ENCODE measurements around the gene FOXN3. TPM values are rescaled to one million over a fixed set of nuclear protein-coding genes. Genes with fewer than 3 reads are reported as not detected.
A peak's percentile ranks its signal among the peaks of the same experiment; 100 is the strongest.

The FOXN3 gene
- total and polyA plus RNA-seq, 10 donors: 9.2 to 121 (median 98.3) TPM

GRCh38 chr14:89424241-89424640, 7.2 kb upstream of the FOXN3 start:
- intact Hi-C loops (cut with DNase I; ENCODE audit: low total_unique reads): loop anchor here (10.0 kb wide), 1 partner anchor 201 kb away; no protein-coding TSS in a partner anchor
- no peak for DNase-seq

GRCh38 chr14:89422952-89423345, 5.9 kb upstream of the FOXN3 start:
- no peak for TF ChIP-seq POLR2AphosphoS5 (IDR thresholded peaks at IDR 0.05)
- TF ChIP-seq POLR2A (IDR thresholded peaks at IDR 0.05): no peak
- no peak for TF ChIP-seq CTCF (IDR thresholded peaks at IDR 0.05 in 8 of 11, conservative IDR thresholded peaks at IDR 0.05 in 3 of 11)
- WGBS, 5 donors: 74 to 90% (median 81%) methylated on average over 5 of the region's 5 CpGs
- Histone ChIP-seq H3K27me3 (replicated peaks in 1 of 7) (no peaks in the 10 kb centered on the region), H3K4me1 (peaks cover 7 to 80% (median 28%) of the 10 kb centered on the region in 6 donors), H3K27ac (no peak overlapping the region), H3K4me3 (no peak overlapping the region), H3K36me3 (no peaks in the 10 kb centered on the region), H3K9me3 (no peaks in the 10 kb centered on the region)
- intact Hi-C loops (cut with DNase I; ENCODE audit: low total_unique reads): loop anchor here (10.0 kb wide), 1 partner anchor 202 kb away; no protein-coding TSS in a partner anchor
- no peak for DNase-seq

More at GRCh38 chr14:89424241-89424640, 7.2 kb upstream of the FOXN3 start:
- Histone ChIP-seq H3K27ac (no peak overlapping the region), H3K27me3 (replicated peaks in 1 of 7) (no peaks in the 10 kb centered on the region), H3K4me3 (no peak overlapping the region), H3K9me3 (no peaks in the 10 kb centered on the region), H3K4me1 (peaks cover 7 to 80% (median 28%) of the 10 kb centered on the region in 6 donors), H3K36me3 (no peaks in the 10 kb centered on the region)
- TF ChIP-seq POLR2AphosphoS5 (IDR thresholded peaks at IDR 0.05) (no peak), CTCF (IDR thresholded peaks at IDR 0.05 in 8 of 11, conservative IDR thresholded peaks at IDR 0.05 in 3 of 11) (no peak), POLR2A (IDR thresholded peaks at IDR 0.05) (no peak)
- 85 to 89% (median 88%) methylated on average over 6 of the region's 6 CpGs for WGBS, 5 donors

- Histone ChIP-seq H3K9me3 (no peaks in the 10 kb centered on the region), H3K36me3 (no peaks in the 10 kb centered on the region), H3K27ac (no peak overlapping the region), H3K4me1 (peaks cover 8 to 79% (median 27%) of the 10 kb centered on the region in 6 donors), H3K4me3 (no peak overlapping the region), H3K27me3 (replicated peaks in 1 of 7) (no peaks in the 10 kb centered on the region)
- no peak for DNase-seq
- WGBS, 5 donors: 81 to 87% (median 82%) methylated on average over 11 of the region's 11 CpGs
- intact Hi-C loops (cut with DNase I; ENCODE audit: low total_unique reads): loop anchor here (10.0 kb wide), 1 partner anchor 202 kb away; no protein-coding TSS in a partner anchor
- TF ChIP-seq POLR2A (IDR thresholded peaks at IDR 0.05) (no peak), POLR2AphosphoS5 (IDR thresholded peaks at IDR 0.05) (no peak), CTCF (IDR thresholded peaks at IDR 0.05 in 8 of 11, conservative IDR thresholded peaks at IDR 0.05 in 3 of 11) (no peak)
Measured at GRCh38 chr14:89422181-89422951, 5.3 kb upstream of the FOXN3 start.

- Histone ChIP-seq H3K9me3 (no peaks in the 10 kb centered on the region), H3K27me3 (replicated peaks in 1 of 7) (no peaks in the 10 kb centered on the region), H3K4me3 (no peak overlapping the region), H3K4me1 (peaks cover 8 to 62% (median 27%) of the 10 kb centered on the region in 6 donors), H3K36me3 (no peaks in the 10 kb centered on the region), H3K27ac (peak overlapping the region in 2 of 8 donors; percentile 96)
- intact Hi-C loops (cut with DNase I; ENCODE audit: low total_unique reads): loop anchor here (10.0 kb wide), 1 partner anchor 204 kb away; no protein-coding TSS in a partner anchor
- WGBS, 5 donors: 73 to 95% (median 87%) methylated on average over 3 of the region's 3 CpGs
- no peak for DNase-seq
- no peak for TF ChIP-seq POLR2AphosphoS5 (IDR thresholded peaks at IDR 0.05)
- TF ChIP-seq POLR2A (IDR thresholded peaks at IDR 0.05): no peak
- TF ChIP-seq CTCF (IDR thresholded peaks at IDR 0.05 in 8 of 11, conservative IDR thresholded peaks at IDR 0.05 in 3 of 11): no peak
Measured at GRCh38 chr14:89420502-89420901, 3.5 kb upstream of the FOXN3 start.
